AG09319 (cell line): ENCODE results near the gene PITPNM3.

Experiments used
- DNase-seq: peaks from one replicate; pipeline ENCODE4 v3.0.0-alpha.2; 2010; ENCODE audit warnings: low read depth; ENCODE audit errors: extremely low read depth
- TF ChIP-seq, protein P1 (sequence below): IDR thresholded peaks from 2 replicates; pipeline ENCODE4 v1.5.1; 2011; ENCODE audit warnings: low read depth, mild to moderate bottlenecking, inconsistent platforms, low read length, moderate library complexity

Gene PITPNM3

DNA sequence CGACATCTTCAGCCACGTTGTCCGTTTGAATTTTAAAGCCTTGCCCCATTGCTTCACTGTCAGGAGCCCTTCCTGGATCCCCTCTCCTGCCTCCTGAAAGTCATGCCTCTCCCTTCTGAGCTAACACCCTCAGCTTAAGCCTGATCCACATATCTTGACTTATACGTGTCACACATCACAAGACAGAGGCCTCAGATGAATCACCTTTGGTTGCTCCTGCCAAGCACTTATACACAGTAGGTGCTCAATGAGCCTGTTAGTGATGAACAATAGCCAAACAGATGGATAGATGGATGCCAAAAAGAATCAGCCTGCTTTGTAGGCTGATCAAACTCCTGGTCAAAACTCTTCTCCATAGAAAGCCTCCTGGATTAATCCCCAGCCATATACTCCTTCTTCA is 31.8 kb downstream of the PITPNM3 start:
- TF ChIP-seq, protein P1, sequence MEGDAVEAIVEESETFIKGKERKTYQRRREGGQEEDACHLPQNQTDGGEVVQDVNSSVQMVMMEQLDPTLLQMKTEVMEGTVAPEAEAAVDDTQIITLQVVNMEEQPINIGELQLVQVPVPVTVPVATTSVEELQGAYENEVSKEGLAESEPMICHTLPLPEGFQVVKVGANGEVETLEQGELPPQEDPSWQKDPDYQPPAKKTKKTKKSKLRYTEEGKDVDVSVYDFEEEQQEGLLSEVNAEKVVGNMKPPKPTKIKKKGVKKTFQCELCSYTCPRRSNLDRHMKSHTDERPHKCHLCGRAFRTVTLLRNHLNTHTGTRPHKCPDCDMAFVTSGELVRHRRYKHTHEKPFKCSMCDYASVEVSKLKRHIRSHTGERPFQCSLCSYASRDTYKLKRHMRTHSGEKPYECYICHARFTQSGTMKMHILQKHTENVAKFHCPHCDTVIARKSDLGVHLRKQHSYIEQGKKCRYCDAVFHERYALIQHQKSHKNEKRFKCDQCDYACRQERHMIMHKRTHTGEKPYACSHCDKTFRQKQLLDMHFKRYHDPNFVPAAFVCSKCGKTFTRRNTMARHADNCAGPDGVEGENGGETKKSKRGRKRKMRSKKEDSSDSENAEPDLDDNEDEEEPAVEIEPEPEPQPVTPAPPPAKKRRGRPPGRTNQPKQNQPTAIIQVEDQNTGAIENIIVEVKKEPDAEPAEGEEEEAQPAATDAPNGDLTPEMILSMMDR = no peak
- DNase-seq = no peak

DNA sequence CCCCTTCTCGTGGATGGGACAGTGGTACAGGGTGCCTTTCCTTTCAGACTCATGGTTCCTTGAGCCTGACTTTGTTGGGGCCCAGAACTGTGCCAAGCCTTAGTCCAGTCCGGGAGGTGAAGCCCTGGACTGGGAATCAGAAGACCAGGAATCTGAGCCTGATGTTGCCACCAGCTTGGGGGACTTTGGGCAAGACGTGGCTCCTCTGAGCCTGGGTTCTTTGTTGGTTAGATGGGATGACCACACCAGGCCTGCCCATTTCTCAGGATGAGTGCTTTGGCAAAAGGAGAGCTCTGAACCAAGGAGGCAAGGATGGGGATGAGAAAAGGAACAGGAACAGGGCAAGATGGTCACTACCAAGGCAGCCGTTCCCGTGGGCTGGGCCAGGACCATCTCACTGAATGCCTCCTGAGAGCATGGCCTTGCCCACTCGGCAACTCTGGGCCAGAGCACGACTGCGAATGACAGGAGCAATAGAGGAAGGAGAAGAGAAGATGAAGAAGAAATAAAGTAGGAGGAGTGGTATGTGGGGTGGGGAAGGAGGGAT is 32.5 kb downstream of the PITPNM3 start:
- no peak for DNase-seq
- TF ChIP-seq, protein P1 = no peak

DNA sequence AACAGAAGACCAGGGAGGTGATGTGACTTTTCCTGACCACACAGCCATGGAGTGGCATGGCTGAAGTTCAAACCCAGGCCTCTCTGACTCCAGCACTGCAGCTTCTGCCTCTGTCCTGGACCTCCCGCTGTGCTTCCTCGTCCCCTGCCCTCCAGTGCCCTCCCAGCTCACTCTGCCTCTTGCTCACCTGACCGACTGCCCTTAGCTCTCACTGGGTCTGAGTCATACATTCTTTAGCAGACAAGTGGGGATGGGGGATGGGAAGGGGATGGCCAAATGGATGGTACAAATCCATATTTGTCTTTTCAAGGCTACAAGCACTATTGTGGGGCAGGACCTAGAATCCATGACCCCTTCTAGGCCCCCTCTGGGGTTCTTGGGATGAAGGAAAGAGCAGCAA is 33.0 kb downstream of the PITPNM3 start:
- no peak for DNase-seq
- TF ChIP-seq, protein P1 = no peak

DNA sequence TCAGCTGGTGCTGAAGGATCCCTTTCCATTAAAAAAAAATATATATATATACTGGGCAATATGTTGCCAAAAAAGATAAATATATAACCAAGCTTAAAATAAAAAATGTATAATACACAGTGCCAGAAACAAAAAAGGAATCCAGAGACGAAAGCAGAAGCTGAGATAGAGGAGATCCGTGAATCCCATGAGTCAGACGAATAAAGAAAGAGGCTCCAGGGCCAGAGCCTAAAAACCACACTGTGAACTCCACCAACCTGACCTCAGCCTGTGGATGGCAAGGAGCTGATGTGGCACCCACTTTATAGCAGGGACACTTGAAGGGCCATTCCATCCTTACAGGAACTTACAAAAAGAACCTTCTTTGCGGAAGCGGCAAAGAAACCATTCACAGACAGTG is 34.8 kb downstream of the PITPNM3 start:
- DNase-seq = no peak
- TF ChIP-seq, protein P1 = no peak

DNA sequence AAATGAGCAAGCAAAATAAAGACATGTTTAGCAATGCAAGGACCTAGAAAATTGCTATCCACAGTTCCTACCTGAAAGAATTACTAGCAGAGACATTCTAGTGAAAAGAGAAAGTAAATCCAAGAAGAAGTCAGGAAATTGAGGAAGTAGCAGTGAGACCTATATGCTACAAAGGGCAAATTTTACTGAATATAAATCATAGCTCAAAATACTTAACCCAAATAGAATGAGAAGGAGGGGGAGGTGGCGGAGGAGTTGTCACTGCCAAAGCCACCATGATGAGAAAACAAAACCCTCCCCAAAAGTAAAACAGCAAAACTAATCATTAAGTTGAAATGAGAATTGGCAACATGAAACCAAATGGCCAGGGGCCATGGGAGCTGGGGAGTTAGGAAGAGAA is 39.3 kb downstream of the PITPNM3 start:
- TF ChIP-seq, protein P1 = no peak
- DNase-seq = no peak

DNA sequence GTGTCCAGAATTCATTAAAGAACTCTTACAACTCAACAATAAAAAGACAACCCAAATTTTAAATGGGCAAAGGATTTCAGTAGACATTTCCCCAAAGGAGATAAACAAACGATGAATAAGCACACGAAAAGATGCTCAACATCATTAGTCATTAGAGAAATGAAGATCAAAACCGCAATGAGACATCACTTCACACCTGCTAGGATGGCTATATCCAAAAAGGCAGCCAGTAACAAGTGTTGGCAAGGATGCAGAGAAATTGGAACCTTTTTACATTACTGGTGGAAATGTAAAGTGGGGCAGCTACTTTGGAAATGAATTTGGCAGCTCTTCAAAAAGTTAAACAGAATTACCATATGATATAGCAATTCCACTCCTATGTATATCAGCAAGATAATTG is 42.0 kb downstream of the PITPNM3 start:
- TF ChIP-seq, protein P1 = no peak
- no peak for DNase-seq

DNA sequence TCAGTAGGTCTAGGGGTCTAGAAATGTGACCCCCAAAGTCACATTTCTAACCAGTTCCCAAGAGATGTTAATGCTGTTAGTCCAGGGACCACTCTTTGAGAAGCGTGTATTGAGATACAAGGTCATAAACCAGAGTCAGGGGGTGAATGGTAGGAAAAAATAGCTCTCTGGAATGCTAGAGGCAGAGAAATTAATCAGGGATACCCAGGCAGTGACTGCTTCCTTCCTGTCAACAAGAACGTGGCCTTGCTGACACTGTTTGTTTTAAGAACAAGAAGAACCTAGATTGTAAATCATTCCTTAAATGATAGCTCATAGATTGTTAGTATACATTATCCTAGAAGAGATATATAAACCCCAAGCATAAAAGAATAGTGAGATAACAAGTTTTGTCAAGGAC is 43.8 kb downstream of the PITPNM3 start:
- TF ChIP-seq, protein P1 = no peak

More for the DNA sequence above, 43.8 kb downstream of the PITPNM3 start:
- DNase-seq = no peak
